IMR-90 (cell line): ENCODE data around the gene SORBS1. TPM values are rescaled to one million over a fixed set of nuclear protein-coding genes. Genes with fewer than 3 reads are reported as not detected.

Experiments
- ATAC-seq: fragments of 200-7000 bp; cut with Tn5 transposase; 2 replicates; pipeline ENCODE4 v1.9.1; 2020; ENCODE audit warnings: low read depth, mild to moderate bottlenecking, moderate library complexity
- BruUV-seq: library from RNA; stranded (reverse); fragments of 400-500 nt; replicated peaks from 2 replicates; lab custom pipeline; 2021; lab: Mats Ljungman, UMichigan
- CTCF ChIA-PET: fragments of 300-600 bp; formaldehyde crosslinking; extraction: SDS; loops from one replicate; lab custom pipeline; 2021; ENCODE audit warnings: antibody characterized with exemption; lab: Yijun Ruan, JAX
- POLR2A ChIA-PET: fragments of 300-600 bp; sonication (Branson Sonifier 250); formaldehyde crosslinking; loops from one replicate; lab custom pipeline; 2022; ENCODE audit warnings: antibody characterized with exemption; ENCODE audit not compliant: unreplicated experiment; lab: Charles Lee
- DNase-seq: peaks from one replicate; pipeline ENCODE4 v3.0.0; 2013
- H2AFZ ChIP-seq: replicated peaks from 2 replicates; pipeline ENCODE3; 2013; ENCODE audit warnings: low read length, mild to moderate bottlenecking; ENCODE audit not compliant: poor library complexity
- H2AK5ac ChIP-seq: 2 replicates; pipeline ENCODE4 v1.6.1; 2013; ENCODE audit warnings: low read depth, low read length, inconsistent platforms
- H2AK9ac ChIP-seq: replicated peaks from 2 replicates; pipeline ENCODE3; 2013; ENCODE audit warnings: mild to moderate bottlenecking, low read depth, low read length, moderate library complexity; ENCODE audit not compliant: poor library complexity
- H2BK120ac ChIP-seq: 2 replicates; pipeline ENCODE4 v1.6.1; 2013; ENCODE audit warnings: low read depth, low read length, inconsistent platforms
- H2BK15ac ChIP-seq: 3 replicates; pipeline ENCODE4 v1.6.1; 2013; ENCODE audit warnings: low read depth, low read length, inconsistent platforms
- H2BK20ac ChIP-seq: 2 replicates; pipeline ENCODE4 v1.6.1; 2013; ENCODE audit warnings: low read depth, mild to moderate bottlenecking, inconsistent platforms, low read length, moderate library complexity
- H2BK5ac ChIP-seq: 2 replicates; pipeline ENCODE4 v1.6.1; 2013; ENCODE audit warnings: mild to moderate bottlenecking, low read depth, low read length, inconsistent platforms; ENCODE audit not compliant: poor library complexity, severe bottlenecking
- H3K14ac ChIP-seq: replicated peaks from 2 replicates; pipeline ENCODE4 v1.6.1; 2013; ENCODE audit warnings: low read depth, low read length, inconsistent platforms
- H3K18ac ChIP-seq: 2 replicates; pipeline ENCODE4 v1.6.1; 2013; ENCODE audit warnings: low read depth, low read length, control low read depth
- H3K23ac ChIP-seq: 2 replicates; pipeline ENCODE4 v1.6.1; 2013; ENCODE audit warnings: low read depth, low read length, inconsistent platforms
- H3K27ac ChIP-seq: 2 replicates; pipeline ENCODE4 v1.5.1; 2013; ENCODE audit warnings: mild to moderate bottlenecking, control low read depth, low read length; ENCODE audit not compliant: insufficient read depth
- H3K27me3 ChIP-seq: 2 replicates; pipeline ENCODE4 v1.6.1; 2013; ENCODE audit warnings: low read length; ENCODE audit not compliant: control insufficient read depth, insufficient read depth
- H3K36me3 ChIP-seq: 2 replicates; pipeline ENCODE4 v1.6.1; 2013; ENCODE audit warnings: low read length, mixed read lengths; ENCODE audit not compliant: control insufficient read depth, insufficient read depth
- H3K4ac ChIP-seq: 2 replicates; pipeline ENCODE4 v1.6.1; 2013; ENCODE audit warnings: low read depth, low read length, inconsistent platforms
- H3K4me1 ChIP-seq: 2 replicates; pipeline ENCODE4 v1.6.1; 2013; ENCODE audit warnings: low read length, mixed read lengths; ENCODE audit not compliant: control insufficient read depth, insufficient read depth
- H3K4me2 ChIP-seq: 2 replicates; pipeline ENCODE4 v1.6.1; 2013; ENCODE audit warnings: low read depth, mild to moderate bottlenecking, control low read depth, low read length, moderate library complexity
- H3K4me3 ChIP-seq: 2 replicates; pipeline ENCODE4 v1.5.1; 2013; ENCODE audit warnings: low read depth, mild to moderate bottlenecking, control low read depth, low read length, moderate library complexity; ENCODE audit not compliant: insufficient read depth
- H3K56ac ChIP-seq: 2 replicates; pipeline ENCODE4 v1.6.1; 2013; ENCODE audit warnings: low read length, inconsistent platforms; ENCODE audit not compliant: insufficient read depth; ENCODE audit errors: extremely low read depth
- H3K79me1 ChIP-seq, 2 experiments: 2 replicates each; pipeline ENCODE4 v1.6.1; 2013; ENCODE audit warnings: low read length in 2 of 2, inconsistent platforms in 1 of 2, low read depth in 1 of 2
- H3K9ac ChIP-seq: 2 replicates; pipeline ENCODE4 v1.6.1; 2013; ENCODE audit warnings: low read depth, low read length, control low read depth
- H3K9me1 ChIP-seq: 2 replicates; pipeline ENCODE4 v1.6.1; 2013; ENCODE audit warnings: low read length, inconsistent platforms; ENCODE audit not compliant: insufficient read depth
- H3K9me3 ChIP-seq: 2 replicates; pipeline ENCODE4 v1.6.1; 2013; ENCODE audit warnings: low read length; ENCODE audit not compliant: control insufficient read depth, insufficient read depth
- H4K20me1 ChIP-seq: 2 replicates; pipeline ENCODE4 v1.6.1; 2013; ENCODE audit warnings: low read length, inconsistent platforms; ENCODE audit not compliant: insufficient read depth
- H4K5ac ChIP-seq: 2 replicates; pipeline ENCODE4 v1.6.1; 2013; ENCODE audit warnings: mild to moderate bottlenecking, low read depth, low read length, control low read depth
- H4K8ac ChIP-seq, 2 experiments: 2 replicates each; pipeline ENCODE4 v1.6.1; 2013; ENCODE audit warnings: low read depth in 2 of 2, low read length in 2 of 2, control low read depth in 1 of 2, inconsistent platforms in 1 of 2
- H4K91ac ChIP-seq: 2 replicates; pipeline ENCODE4 v1.6.1; 2013; ENCODE audit warnings: low read depth, low read length, inconsistent platforms; ENCODE audit not compliant: insufficient read depth
- BHLHE40 ChIP-seq: fragments of 150-350 bp; IDR thresholded peaks from 2 replicates; pipeline ENCODE4 v1.6.1; 2016; ENCODE audit warnings: mild to moderate bottlenecking, low read depth, low read length
- CHD1 ChIP-seq: IDR thresholded peaks from 2 replicates; pipeline ENCODE4 v1.6.1; 2012; ENCODE audit warnings: low read depth, low read length, improper control_type of control experiment
- MAZ ChIP-seq: IDR thresholded peaks from 2 replicates; pipeline ENCODE4 v1.6.1; 2012; ENCODE audit warnings: low read depth, mild to moderate bottlenecking, low read length, improper control_type of control experiment, moderate library complexity, borderline replicate concordance
- MXI1 ChIP-seq: IDR thresholded peaks from 2 replicates; pipeline ENCODE4 v1.6.1; 2012; ENCODE audit warnings: low read depth, mild to moderate bottlenecking, low read length, moderate library complexity, borderline replicate concordance
- NFE2L2 ChIP-seq: fragments of 150-350 bp; IDR thresholded peaks from 2 replicates; pipeline ENCODE4 v1.6.1; 2016; ENCODE audit warnings: low read depth, mild to moderate bottlenecking, low read length
- POLR2A ChIP-seq: IDR thresholded peaks from 2 replicates; pipeline ENCODE4 v1.6.1; 2012; ENCODE audit warnings: mild to moderate bottlenecking, low read depth, low read length
- RAD21 ChIP-seq: IDR thresholded peaks from 2 replicates; pipeline ENCODE4 v1.6.1; 2012; ENCODE audit warnings: low read length, improper control_type of control experiment
- RCOR1 ChIP-seq: IDR thresholded peaks from 2 replicates; pipeline ENCODE4 v1.6.1; 2012; ENCODE audit warnings: mild to moderate bottlenecking, low read length, improper control_type of control experiment; ENCODE audit not compliant: insufficient replicate concordance
- RFX5 ChIP-seq: IDR thresholded peaks from 2 replicates; pipeline ENCODE4 v1.8.0; 2012; ENCODE audit warnings: low read depth, mild to moderate bottlenecking, low read length, moderate library complexity
- SMC3 ChIP-seq: fragments of 150-350 bp; IDR thresholded peaks from 2 replicates; pipeline ENCODE4 v1.6.1; 2016; ENCODE audit warnings: low read depth, mild to moderate bottlenecking, antibody characterized with exemption, low read length, moderate library complexity
- WGBS, 2 experiments: methylation state at CpG; one replicate each; pipeline versions ENCODE4 v1.1.5 to v1.1.7; 2013; ENCODE audit warnings: missing lambda C conversion rate in 2 of 2; ENCODE audit not compliant: insufficient read length in 1 of 2; ENCODE audit errors: extremely low coverage in 2 of 2; 5-methylcytosine and 5-hydroxymethylcytosine counted together
- dilution Hi-C: fragments of 300-500 bp; cut with HindIII; formaldehyde crosslinking; loops from one replicate; pipeline ENCODE4 v1.14.3; 2018; ENCODE audit warnings: low sequenced_read_pairs; ENCODE audit not compliant: unreplicated experiment
- in situ Hi-C: fragments of 300-500 bp; cut with MboI; formaldehyde crosslinking; loops from 3 replicates; pipeline ENCODE4 v1.14.3; 2019; ENCODE audit warnings: low sequenced_read_pairs, inconsistent platforms, mixed read lengths
- intact Hi-C: fragments of 100-400 bp; cut with micrococcal nuclease; formaldehyde crosslinking; loops from 2 replicates; pipeline ENCODE4 v1.10.0; 2022
- polyA plus RNA-seq, 3 experiments: library from polyadenylated mRNA; depleted of rRNA; stranded (reverse); fragments of >200 nt; gene quantifications; 2 replicates each; pipeline ENCODE4 v1.2.3, GENCODE V29; 2012; ENCODE audit warnings: low replicate concordance in 1 of 3
- total RNA-seq: library from RNA; depleted of rRNA; stranded (reverse); fragments of >200 nt; gene quantifications from 2 replicates; pipeline ENCODE4 v1.2.3, GENCODE V29; 2012
- TF ChIP-seq, protein P1 (sequence below): conservative IDR thresholded peaks from 2 replicates; pipeline ENCODE4 v1.5.1; 2012; ENCODE audit warnings: mild to moderate bottlenecking, low read depth, low read length, improper control_type of control experiment
- TF ChIP-seq, protein P2 (sequence below): fragments of 150-350 bp; IDR thresholded peaks from 2 replicates; pipeline ENCODE4 v1.6.1; 2017; ENCODE audit warnings: mild to moderate bottlenecking, antibody characterized with exemption, low read length, low read depth
- TF ChIP-seq, protein P3 (sequence below): fragments of 150-350 bp; IDR thresholded peaks from 2 replicates; pipeline ENCODE4 v1.6.1; 2016; ENCODE audit warnings: low read depth, mild to moderate bottlenecking, low read length, moderate library complexity, borderline replicate concordance

SORBS1 gene
- total and polyA plus RNA-seq, 2 of the 4 experiments (the other 2 are of a cell fraction), result 0.18 to 0.32 TPM

DNA sequence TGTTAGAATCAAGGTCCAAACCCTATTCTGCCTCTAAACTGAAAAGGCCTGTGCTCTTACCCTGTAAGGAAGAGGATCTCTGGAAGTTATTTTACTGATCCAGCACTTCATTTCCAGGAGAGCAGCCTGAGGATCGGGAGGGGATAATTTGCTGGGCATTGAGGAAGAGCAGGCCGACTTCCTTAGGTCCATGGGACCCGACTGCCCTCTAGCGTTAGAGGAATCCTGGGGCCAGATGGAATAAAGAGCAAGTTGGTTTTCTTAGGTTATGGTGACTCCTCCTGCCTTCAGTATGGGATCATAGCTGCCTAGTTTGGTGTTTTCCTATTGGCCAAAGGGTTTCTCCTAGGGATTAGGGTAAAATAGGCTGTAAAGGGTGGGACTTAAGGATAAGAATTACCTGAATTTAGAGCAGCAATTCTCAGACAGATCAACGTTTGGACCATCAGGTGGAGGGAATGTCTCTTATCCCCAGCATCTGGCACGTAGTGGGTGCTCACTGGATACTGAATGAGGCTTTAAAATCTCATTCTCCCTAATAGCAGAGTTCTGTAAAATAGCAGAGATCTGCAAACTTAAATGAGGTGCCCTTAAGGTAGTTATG is 40.0 kb upstream of the SORBS1 start (continued):
- peak; percentile 94 for TF ChIP-seq SMC3

DNA sequence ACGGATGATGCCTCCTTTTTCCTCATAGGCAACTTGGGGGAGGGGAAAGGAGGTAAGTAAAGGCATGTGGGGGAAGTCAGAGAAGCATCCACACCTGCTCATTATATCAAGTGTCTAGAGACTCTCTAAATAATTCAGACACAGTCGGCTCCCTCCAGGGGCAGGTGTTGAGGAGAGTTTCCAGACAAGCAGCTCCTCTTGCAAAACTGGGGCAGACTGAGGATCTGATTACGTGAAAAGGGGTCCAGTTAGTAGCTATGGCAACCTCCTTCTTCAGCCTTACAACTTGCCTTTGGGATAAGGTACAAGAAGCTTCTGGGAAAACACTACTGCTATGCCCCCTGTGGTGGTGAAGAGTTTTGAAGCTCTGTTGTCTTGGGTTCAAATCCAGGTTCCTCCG is 39.0 kb upstream of the SORBS1 start:
- Histone ChIP-seq H3K36me3 (peaks cover 2% of the 10 kb centered on the region; the same call in 1 of the 2 replicates), H4K8ac (no peak overlapping the region), H3K4me2 (no peak overlapping the region), H3K23ac (no peak overlapping the region), H4K5ac (no peak overlapping the region), H3K9me3 (no peaks in the 10 kb centered on the region), H3K4ac (no peak overlapping the region), H3K18ac (no peak overlapping the region), H2AK5ac (no peak overlapping the region), H3K4me1 (no peaks in the 10 kb centered on the region), H3K27me3 (peaks cover 2% of the 10 kb centered on the region; the same call in 1 of the 2 replicates), H2BK20ac (no peak overlapping the region), H3K56ac (no peak overlapping the region), H2AFZ (no peak overlapping the region), H4K20me1 (no peaks in the 10 kb centered on the region), H2AK9ac (no peak overlapping the region), H3K79me1 (no peaks in the 10 kb centered on the region), H2BK5ac (no peak overlapping the region), H3K9me1 (no peaks in the 10 kb centered on the region), H4K91ac (no peak overlapping the region), H3K4me3 (no peak overlapping the region), H3K14ac (no peak overlapping the region), H3K9ac (no peak overlapping the region), H2BK120ac (no peak overlapping the region), H2BK15ac (no peak overlapping the region), H3K27ac (no peak overlapping the region)
- ChIA-PET POLR2A (no interaction called here), CTCF (interaction anchor here (0.7 to 1.0 kb wide), 3 partner anchors 170 to 636 kb away, joined by 3 to 4 read pairs (median 4); no protein-coding TSS in a partner anchor)
- intact Hi-C loops, result loop anchor here (2.0 to 5.0 kb wide), 3 partner anchors 225 to 418 kb away; no protein-coding TSS in a partner anchor
- dilution Hi-C loops, result no loop called here
- ATAC-seq (no peak), DNase-seq (no peak)
- no TSS peak for BruUV-seq
- no CpG with 5 or more reads among the region's 4 CpGs for WGBS, 2 experiments
- in situ Hi-C loops, result loop anchor here (5.0 to 10.0 kb wide), 2 partner anchors 168 to 465 kb away; no protein-coding TSS in a partner anchor
- TF ChIP-seq, protein P1, sequence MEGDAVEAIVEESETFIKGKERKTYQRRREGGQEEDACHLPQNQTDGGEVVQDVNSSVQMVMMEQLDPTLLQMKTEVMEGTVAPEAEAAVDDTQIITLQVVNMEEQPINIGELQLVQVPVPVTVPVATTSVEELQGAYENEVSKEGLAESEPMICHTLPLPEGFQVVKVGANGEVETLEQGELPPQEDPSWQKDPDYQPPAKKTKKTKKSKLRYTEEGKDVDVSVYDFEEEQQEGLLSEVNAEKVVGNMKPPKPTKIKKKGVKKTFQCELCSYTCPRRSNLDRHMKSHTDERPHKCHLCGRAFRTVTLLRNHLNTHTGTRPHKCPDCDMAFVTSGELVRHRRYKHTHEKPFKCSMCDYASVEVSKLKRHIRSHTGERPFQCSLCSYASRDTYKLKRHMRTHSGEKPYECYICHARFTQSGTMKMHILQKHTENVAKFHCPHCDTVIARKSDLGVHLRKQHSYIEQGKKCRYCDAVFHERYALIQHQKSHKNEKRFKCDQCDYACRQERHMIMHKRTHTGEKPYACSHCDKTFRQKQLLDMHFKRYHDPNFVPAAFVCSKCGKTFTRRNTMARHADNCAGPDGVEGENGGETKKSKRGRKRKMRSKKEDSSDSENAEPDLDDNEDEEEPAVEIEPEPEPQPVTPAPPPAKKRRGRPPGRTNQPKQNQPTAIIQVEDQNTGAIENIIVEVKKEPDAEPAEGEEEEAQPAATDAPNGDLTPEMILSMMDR, result no peak
- TF ChIP-seq MAZ (no peak), NFE2L2 (no peak), RFX5 (no peak), SMC3 (no peak), MXI1 (no peak), RCOR1 (no peak), POLR2A (no peak), BHLHE40 (no peak), RAD21 (no peak), CHD1 (no peak)
- TF ChIP-seq, protein P2, sequence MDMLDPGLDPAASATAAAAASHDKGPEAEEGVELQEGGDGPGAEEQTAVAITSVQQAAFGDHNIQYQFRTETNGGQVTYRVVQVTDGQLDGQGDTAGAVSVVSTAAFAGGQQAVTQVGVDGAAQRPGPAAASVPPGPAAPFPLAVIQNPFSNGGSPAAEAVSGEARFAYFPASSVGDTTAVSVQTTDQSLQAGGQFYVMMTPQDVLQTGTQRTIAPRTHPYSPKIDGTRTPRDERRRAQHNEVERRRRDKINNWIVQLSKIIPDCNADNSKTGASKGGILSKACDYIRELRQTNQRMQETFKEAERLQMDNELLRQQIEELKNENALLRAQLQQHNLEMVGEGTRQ, result no peak
- TF ChIP-seq, protein P3, sequence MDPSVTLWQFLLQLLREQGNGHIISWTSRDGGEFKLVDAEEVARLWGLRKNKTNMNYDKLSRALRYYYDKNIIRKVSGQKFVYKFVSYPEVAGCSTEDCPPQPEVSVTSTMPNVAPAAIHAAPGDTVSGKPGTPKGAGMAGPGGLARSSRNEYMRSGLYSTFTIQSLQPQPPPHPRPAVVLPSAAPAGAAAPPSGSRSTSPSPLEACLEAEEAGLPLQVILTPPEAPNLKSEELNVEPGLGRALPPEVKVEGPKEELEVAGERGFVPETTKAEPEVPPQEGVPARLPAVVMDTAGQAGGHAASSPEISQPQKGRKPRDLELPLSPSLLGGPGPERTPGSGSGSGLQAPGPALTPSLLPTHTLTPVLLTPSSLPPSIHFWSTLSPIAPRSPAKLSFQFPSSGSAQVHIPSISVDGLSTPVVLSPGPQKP, result no peak
